Endothelial cell of umbilical vein (primary cell): Measurements from ENCODE around the gene CIRBP.

Experiments used
- EZH2 ChIP-seq: IDR thresholded peaks from 2 replicates; pipeline ENCODE4 v1.6.1; 2012; ENCODE audit warnings: borderline replicate concordance, low read depth, mild to moderate bottlenecking, moderate library complexity, low read length, inconsistent platforms; ENCODE audit not compliant: severe bottlenecking
- GATA2 ChIP-seq: IDR thresholded peaks from 2 replicates; pipeline ENCODE4 v1.7.0; 2011; ENCODE audit warnings: low read depth, mild to moderate bottlenecking, moderate library complexity, mixed read lengths, low read length; ENCODE audit not compliant: insufficient read length, insufficient read depth
- JUN ChIP-seq: IDR thresholded peaks from 2 replicates; pipeline ENCODE4 v1.6.1; 2011; ENCODE audit warnings: borderline replicate concordance, low read depth; ENCODE audit not compliant: insufficient read length, insufficient read depth
- MYC ChIP-seq: IDR thresholded peaks from one replicate; pipeline ENCODE4 v1.6.1; 2011; ENCODE audit warnings: mild to moderate bottlenecking, low read depth, low read length
- POLR2A ChIP-seq: IDR thresholded peaks from 2 replicates; pipeline ENCODE4 v1.6.1; 2012; ENCODE audit warnings: low read depth, mild to moderate bottlenecking, control low read depth, low read length
- POLR2AphosphoS5 ChIP-seq: IDR thresholded peaks from 2 replicates; pipeline ENCODE4 v1.6.1; 2012; ENCODE audit warnings: low read depth, mild to moderate bottlenecking, control low read depth, low read length, moderate library complexity; ENCODE audit not compliant: insufficient read depth
- TF ChIP-seq, protein P1 (sequence below), 2 donors: IDR thresholded peaks; 1 replicate in 1 of 2; 2 replicates in 1 of 2; pipeline ENCODE4 v1.5.1; 2011; ENCODE audit warnings: low read length in 2 of 2, mild to moderate bottlenecking in 2 of 2, moderate library complexity in 2 of 2, control low read depth in 1 of 2, inconsistent platforms in 1 of 2, low read depth in 1 of 2; ENCODE audit not compliant: insufficient read depth in 1 of 2; ENCODE audit errors: extremely low read depth in 1 of 2
- TF ChIP-seq, protein P2 (sequence below): IDR thresholded peaks from 2 replicates; pipeline ENCODE4 v1.6.1; 2011; ENCODE audit not compliant: insufficient read depth, insufficient read length

DNA sequence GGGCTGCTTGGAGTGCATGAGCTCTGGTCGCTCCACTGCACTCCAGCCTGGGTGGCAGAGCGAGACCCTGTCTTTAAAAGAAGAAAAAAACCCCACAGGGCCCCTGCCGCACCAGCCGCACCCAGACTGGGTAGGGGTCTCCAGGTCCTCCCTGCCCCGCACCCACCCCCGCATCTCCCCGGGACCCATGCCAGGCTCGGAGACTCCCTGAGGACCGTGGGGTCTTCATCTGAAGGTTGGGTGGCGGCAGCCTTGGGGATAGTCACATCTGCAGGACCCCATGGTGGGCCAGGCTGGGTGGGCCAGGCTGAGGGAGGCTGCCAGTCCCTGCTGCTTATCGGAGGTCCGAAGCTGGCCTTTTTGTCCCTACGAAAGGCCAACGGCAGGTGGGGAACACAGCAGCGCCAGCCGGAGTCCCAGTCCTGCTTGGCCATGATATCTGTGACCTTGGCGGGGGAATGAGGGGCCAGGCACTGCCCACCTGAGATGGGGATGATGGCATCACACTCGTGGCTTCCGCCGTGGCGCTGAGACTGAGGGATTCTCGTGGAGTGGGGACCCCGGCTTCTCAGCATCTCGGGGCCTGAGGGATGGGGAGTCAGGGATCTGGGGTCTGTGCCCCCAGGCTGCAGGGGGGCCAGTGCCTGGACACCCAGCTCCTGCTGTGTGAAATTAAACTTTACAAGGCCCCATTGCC, 27.6 kb downstream of the CIRBP start:
- TF ChIP-seq POLR2AphosphoS5 (no peak), JUN (no peak), POLR2A (no peak), EZH2 (no peak), MYC (no peak), GATA2 (no peak)
- TF ChIP-seq, protein P1, sequence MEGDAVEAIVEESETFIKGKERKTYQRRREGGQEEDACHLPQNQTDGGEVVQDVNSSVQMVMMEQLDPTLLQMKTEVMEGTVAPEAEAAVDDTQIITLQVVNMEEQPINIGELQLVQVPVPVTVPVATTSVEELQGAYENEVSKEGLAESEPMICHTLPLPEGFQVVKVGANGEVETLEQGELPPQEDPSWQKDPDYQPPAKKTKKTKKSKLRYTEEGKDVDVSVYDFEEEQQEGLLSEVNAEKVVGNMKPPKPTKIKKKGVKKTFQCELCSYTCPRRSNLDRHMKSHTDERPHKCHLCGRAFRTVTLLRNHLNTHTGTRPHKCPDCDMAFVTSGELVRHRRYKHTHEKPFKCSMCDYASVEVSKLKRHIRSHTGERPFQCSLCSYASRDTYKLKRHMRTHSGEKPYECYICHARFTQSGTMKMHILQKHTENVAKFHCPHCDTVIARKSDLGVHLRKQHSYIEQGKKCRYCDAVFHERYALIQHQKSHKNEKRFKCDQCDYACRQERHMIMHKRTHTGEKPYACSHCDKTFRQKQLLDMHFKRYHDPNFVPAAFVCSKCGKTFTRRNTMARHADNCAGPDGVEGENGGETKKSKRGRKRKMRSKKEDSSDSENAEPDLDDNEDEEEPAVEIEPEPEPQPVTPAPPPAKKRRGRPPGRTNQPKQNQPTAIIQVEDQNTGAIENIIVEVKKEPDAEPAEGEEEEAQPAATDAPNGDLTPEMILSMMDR (IDR thresholded peaks at IDR 0.05; ENCODE audit: extremely low read depth in 1 of 2, insufficient read depth in 1 of 2, low read depth in 1 of 2, low read length in 2 of 2) = no peak
- TF ChIP-seq, protein P2, sequence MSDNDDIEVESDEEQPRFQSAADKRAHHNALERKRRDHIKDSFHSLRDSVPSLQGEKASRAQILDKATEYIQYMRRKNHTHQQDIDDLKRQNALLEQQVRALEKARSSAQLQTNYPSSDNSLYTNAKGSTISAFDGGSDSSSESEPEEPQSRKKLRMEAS = no peak
